CD4-positive, alpha-beta memory T cell (primary cell): ENCODE results near the gene CIDEB. TPM values are rescaled to one million over a fixed set of nuclear protein-coding genes. Genes with fewer than 3 reads are reported as not detected.
"Not testable (repeated sequence)": the region's sequence is repeated elsewhere in the genome, so short reads cannot be mapped to it uniquely, and the experiment has no call there.

ENCODE experiments used
- CTCF ChIA-PET: fragments of 350-600 bp; sonication (Branson Sonifier 250); formaldehyde crosslinking; loops from one replicate; lab custom pipeline; 2021; ENCODE audit warnings: inconsistent platforms; ENCODE audit not compliant: partially characterized antibody; lab: Charles Lee
- POLR2A ChIA-PET: fragments of 350-600 bp; sonication (Branson Sonifier 250); formaldehyde crosslinking; loops from one replicate; lab custom pipeline; 2021; ENCODE audit not compliant: partially characterized antibody; lab: Charles Lee
- DNase-seq, 5 donors: peaks; one replicate each; pipeline versions ENCODE4 v3.0.0 to v3.0.0-alpha.2; 2020 to 2022; ENCODE audit warnings: mixed read lengths in 1 of 5
- H3K27ac ChIP-seq: one replicate; pipeline ENCODE4 v1.7.0; 2013; ENCODE audit warnings: low read depth, low read length
- H3K27me3 ChIP-seq: 2 replicates; pipeline ENCODE4 v1.7.0; 2013; ENCODE audit warnings: mild to moderate bottlenecking, low read length, moderate library complexity; ENCODE audit not compliant: insufficient read depth
- H3K36me3 ChIP-seq: 2 replicates; pipeline ENCODE4 v1.7.0; 2013; ENCODE audit warnings: mild to moderate bottlenecking, low read length, moderate library complexity; ENCODE audit not compliant: insufficient read depth
- H3K4me1 ChIP-seq: 2 replicates; pipeline ENCODE4 v1.7.0; 2013; ENCODE audit warnings: mild to moderate bottlenecking, low read length, moderate library complexity; ENCODE audit not compliant: insufficient read depth
- H3K4me3 ChIP-seq, 2 donors: one replicate each; pipeline ENCODE4 v1.7.0; 2013; ENCODE audit warnings: low read length in 2 of 2, mild to moderate bottlenecking in 1 of 2
- H3K9me3 ChIP-seq, 2 donors: one replicate each; pipeline ENCODE4 v1.7.0; 2013; ENCODE audit warnings: low read length in 2 of 2, control low read depth in 1 of 2; ENCODE audit not compliant: control insufficient read depth in 1 of 2
- H3K27ac Mint-ChIP-seq, 7 donors: one replicate each; pipeline ENCODE4 v1.8.0; 2020 to 2021; ENCODE audit warnings: mixed read lengths in 7 of 7, mild to moderate bottlenecking in 6 of 7, inconsistent platforms in 3 of 7, moderate library complexity in 3 of 7
- H3K27me3 Mint-ChIP-seq, 2 donors: one replicate each; pipeline ENCODE4 v1.8.0; 2020 to 2021; ENCODE audit warnings: mixed read lengths in 2 of 2
- H3K36me3 Mint-ChIP-seq, 2 donors: one replicate each; pipeline ENCODE4 v1.8.0; 2020 to 2021; ENCODE audit warnings: mixed read lengths in 2 of 2, inconsistent platforms in 1 of 2, mild to moderate bottlenecking in 1 of 2
- H3K4me1 Mint-ChIP-seq, 4 donors: one replicate each; pipeline ENCODE4 v1.8.0; 2020 to 2021; ENCODE audit warnings: mixed read lengths in 4 of 4, mild to moderate bottlenecking in 1 of 4
- H3K4me3 Mint-ChIP-seq, 8 donors: one replicate each; pipeline ENCODE4 v1.8.0; 2020 to 2021; ENCODE audit warnings: mixed read lengths in 8 of 8, mild to moderate bottlenecking in 7 of 8, moderate library complexity in 6 of 8, inconsistent platforms in 3 of 8
- H3K9me3 Mint-ChIP-seq, 8 donors: one replicate each; pipeline ENCODE4 v1.8.0; 2020 to 2021; ENCODE audit warnings: mixed read lengths in 8 of 8, mild to moderate bottlenecking in 5 of 8, inconsistent platforms in 3 of 8, moderate library complexity in 1 of 8
- intact Hi-C: fragments of 100-400 bp; cut with micrococcal nuclease; formaldehyde crosslinking; loops from one replicate; pipeline ENCODE4 v1.15.1; 2023
- polyA plus RNA-seq, 2 donors: library from polyadenylated mRNA; unstranded; fragments of 300-500 nt; fragmentation: Illumina TruSeq; gene quantifications; one replicate each; pipeline ENCODE4 v1.2.3, GENCODE V29; 2021
- total RNA-seq, 2 experiments: library from RNA; stranded (reverse); gene quantifications; one replicate each; pipeline ENCODE4 v1.2.3, GENCODE V29; 2021

The CIDEB gene, protein sequence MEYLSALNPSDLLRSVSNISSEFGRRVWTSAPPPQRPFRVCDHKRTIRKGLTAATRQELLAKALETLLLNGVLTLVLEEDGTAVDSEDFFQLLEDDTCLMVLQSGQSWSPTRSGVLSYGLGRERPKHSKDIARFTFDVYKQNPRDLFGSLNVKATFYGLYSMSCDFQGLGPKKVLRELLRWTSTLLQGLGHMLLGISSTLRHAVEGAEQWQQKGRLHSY
- total RNA-seq, result 10 to 100 TPM; 22.3 to 26.0 TPM
- 10 to 100 TPM; 17.2 to 24.3 TPM for polyA plus RNA-seq

DNA sequence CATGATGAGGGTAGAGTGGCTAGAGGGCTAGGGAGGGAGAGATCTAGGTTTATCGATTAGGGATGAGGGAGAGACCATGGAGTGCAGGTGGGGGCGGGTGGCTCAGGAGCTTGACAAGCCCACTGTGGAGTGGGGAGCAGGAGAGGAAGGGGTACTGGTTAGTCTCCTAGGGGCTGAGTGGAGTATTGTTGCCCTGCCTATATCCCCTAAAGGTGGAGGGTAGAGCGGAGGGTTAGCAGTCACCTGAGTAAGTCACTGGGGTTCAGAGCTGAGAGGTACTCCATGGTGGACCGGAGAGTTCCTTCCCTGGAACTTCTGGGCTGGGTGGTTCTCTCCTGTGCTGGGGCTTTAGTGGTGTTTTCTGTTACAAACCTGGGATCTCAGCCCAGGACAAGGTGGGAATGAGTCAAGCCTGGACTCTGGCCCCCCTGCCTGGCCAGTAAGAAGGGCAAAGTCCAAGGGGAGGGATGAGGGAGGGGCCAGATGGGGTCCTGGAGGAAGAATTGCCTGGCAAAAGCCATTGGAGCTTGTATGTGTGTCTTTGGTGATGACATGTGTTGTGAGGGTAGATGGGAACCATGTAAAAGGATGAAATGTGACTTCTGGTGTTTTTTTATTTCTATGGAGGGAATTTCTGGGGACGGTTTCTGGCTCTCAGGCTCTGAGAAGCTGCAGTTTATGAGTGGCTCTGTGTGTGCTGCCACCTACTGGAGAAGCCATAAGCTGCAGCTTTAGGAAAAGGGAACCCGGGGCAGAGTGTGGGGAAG is at the start of gene CIDEB:
Gene CIDEB (minus strand): TSS at position 403 of the 767 bp plus-strand sequence. CDS start 119 bp downstream, at position 284.
- peak within 1 kb of the TSS; percentile 72 for H3K27ac ChIP-seq
- H3K4me3 Mint-ChIP-seq, result peak within 1 kb of the TSS in 7 of 8 donors; percentile 1 to 79 (median 35)
- H3K4me1 Mint-ChIP-seq, result peaks cover 29 to 70% (median 46%) of the 10 kb centered on the region in 4 donors

DNA sequence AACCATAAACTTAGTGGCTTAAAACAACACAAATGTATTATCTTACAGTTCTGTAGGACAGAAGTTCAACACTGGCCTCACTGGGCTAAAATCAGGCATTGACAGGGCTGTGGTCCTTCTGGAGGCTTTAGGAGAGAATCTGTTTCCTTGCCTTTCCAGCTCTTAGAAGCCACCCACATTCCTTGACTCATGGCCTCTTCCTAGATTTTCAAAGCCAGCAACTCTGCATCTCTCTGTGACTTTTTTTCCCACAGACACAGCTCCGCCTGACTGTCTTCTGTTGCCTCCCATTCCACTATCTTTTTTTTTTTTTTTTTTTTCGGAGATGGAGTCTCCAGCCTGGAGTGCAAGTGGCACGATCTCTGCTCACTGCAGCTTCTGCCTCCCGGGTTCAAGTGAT is 48.4 kb upstream of the CIDEB start:
- no peaks in the 10 kb centered on the region for H3K36me3 ChIP-seq
- ChIA-PET CTCF (interaction anchor here (1.0 kb wide), 1 partner anchor 75 kb away, joined by 3 read pairs; no protein-coding TSS in a partner anchor), POLR2A (no interaction called here)
- peaks cover 3 to 5% of the 10 kb centered on the region in 2 donors for H3K36me3 Mint-ChIP-seq
- H3K4me3 ChIP-seq, result no peak overlapping the region
- no peak overlapping the region for H3K27ac Mint-ChIP-seq
- no peak overlapping the region for H3K27ac ChIP-seq
- no peaks in the 10 kb centered on the region for H3K9me3 ChIP-seq
- intact Hi-C loops, result no loop called here
- H3K4me1 ChIP-seq, result no peaks in the 10 kb centered on the region
- no peak overlapping the region for H3K4me3 Mint-ChIP-seq
- H3K9me3 Mint-ChIP-seq, result peaks cover 0 to 15% (median 5%) of the 10 kb centered on the region in 8 donors
- no peak for DNase-seq
- no peaks in the 10 kb centered on the region for H3K4me1 Mint-ChIP-seq
- peaks cover 7% of the 10 kb centered on the region for H3K27me3 ChIP-seq
- peaks cover 23 to 30% of the 10 kb centered on the region in 2 donors for H3K27me3 Mint-ChIP-seq

More for the DNA sequence above, at the start of gene CIDEB:
- Mint-ChIP-seq H3K36me3 (peaks cover 42 to 53% of the 10 kb centered on the region in 2 donors), H3K27ac (peak within 1 kb of the TSS; percentile 52 to 96 (median 90)), H3K27me3 (no peaks in the 10 kb centered on the region), H3K9me3 (peaks cover 0 to 1% (median 0%) of the 10 kb centered on the region in 8 donors)
- Histone ChIP-seq H3K4me3 (no peak within 1 kb of the TSS), H3K9me3 (no peaks in the 10 kb centered on the region), H3K27me3 (no peaks in the 10 kb centered on the region), H3K4me1 (peaks cover 44% of the 10 kb centered on the region), H3K36me3 (peaks cover 50% of the 10 kb centered on the region)
- CTCF ChIA-PET, result interaction anchor here (0.6 to 18.5 kb wide), 42 partner anchors 9 to 301 kb away, joined by 3 to 556 read pairs (median 4); partner anchors contain the start of genes ADCY4, CBLN3, CHMP4A and DCAF11
- intact Hi-C loops, result loop anchor here (1.0 kb wide), 1 partner anchor 36 kb away; the partner anchor contains the start of gene RABGGTA
- DNase-seq, result peak; percentile 53 to 62 (median 58)
- POLR2A ChIA-PET, result interaction anchor here (0.8 to 8.5 kb wide), 21 partner anchors 8 to 193 kb away, joined by 3 to 108 read pairs (median 4); partner anchors contain the start of genes ADCY4, CBLN3, CHMP4A and DCAF11

DNA sequence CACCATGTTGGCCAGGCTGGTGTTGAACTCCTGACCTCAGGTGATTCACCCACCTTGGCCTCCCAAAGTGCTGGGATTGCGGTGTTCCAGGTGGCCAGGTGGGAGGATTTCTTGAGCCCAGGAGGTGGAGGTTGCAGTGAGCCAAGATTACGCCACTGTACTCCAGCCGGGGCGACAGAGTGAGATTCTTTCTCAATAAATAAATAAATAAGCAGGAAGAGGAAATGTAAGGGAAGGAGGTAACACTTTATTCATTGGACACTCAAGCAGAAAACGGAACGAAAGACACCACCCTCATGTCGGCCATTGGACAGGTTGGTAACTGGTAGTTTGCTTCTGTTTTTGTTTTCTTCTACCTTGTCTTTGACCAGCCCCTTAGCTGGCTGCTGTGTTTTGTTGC is 47.2 kb upstream of the CIDEB start:
- no peak overlapping the region for H3K27ac Mint-ChIP-seq
- no peaks in the 10 kb centered on the region for H3K4me1 Mint-ChIP-seq
- POLR2A ChIA-PET, result no interaction called here
- H3K4me3 Mint-ChIP-seq, result no peak overlapping the region
- peaks cover 29% of the 10 kb centered on the region in 2 donors for H3K27me3 Mint-ChIP-seq
- H3K27ac ChIP-seq, result no peak overlapping the region
- DNase-seq, result no peak
- peaks cover 8% of the 10 kb centered on the region for H3K27me3 ChIP-seq
- H3K9me3 Mint-ChIP-seq, result peaks cover 0 to 6% (median 2%) of the 10 kb centered on the region in 8 donors
- H3K4me3 ChIP-seq, result no peak overlapping the region
- intact Hi-C loops, result no loop called here
- H3K4me1 ChIP-seq, result no peaks in the 10 kb centered on the region
- CTCF ChIA-PET, result interaction anchor here (0.7 kb wide), 1 partner anchor 120 kb away, joined by 3 read pairs; no protein-coding TSS in a partner anchor
- no peaks in the 10 kb centered on the region for H3K9me3 ChIP-seq
- H3K36me3 Mint-ChIP-seq, result no peaks in the 10 kb centered on the region
- no peaks in the 10 kb centered on the region for H3K36me3 ChIP-seq

DNA sequence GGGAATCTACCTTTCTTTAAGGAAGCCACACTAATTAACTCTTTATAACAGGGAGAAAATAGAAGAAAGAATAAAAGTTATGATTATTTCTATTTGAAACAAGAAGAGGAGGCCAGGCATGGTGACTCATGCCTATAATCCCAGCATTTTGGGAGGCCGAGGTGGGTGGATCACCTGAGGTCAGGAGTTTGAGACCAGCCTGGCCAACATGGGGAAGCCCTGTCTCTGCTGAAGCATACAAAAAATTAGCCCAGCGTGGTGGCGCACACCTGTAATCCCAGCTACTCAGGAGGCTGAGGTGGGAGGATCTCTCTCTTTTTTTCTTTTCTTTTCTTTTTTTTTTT is 46.7 kb upstream of the CIDEB start:
- H3K9me3 Mint-ChIP-seq, POLR2A ChIA-PET: not testable (repeated sequence)

DNA sequence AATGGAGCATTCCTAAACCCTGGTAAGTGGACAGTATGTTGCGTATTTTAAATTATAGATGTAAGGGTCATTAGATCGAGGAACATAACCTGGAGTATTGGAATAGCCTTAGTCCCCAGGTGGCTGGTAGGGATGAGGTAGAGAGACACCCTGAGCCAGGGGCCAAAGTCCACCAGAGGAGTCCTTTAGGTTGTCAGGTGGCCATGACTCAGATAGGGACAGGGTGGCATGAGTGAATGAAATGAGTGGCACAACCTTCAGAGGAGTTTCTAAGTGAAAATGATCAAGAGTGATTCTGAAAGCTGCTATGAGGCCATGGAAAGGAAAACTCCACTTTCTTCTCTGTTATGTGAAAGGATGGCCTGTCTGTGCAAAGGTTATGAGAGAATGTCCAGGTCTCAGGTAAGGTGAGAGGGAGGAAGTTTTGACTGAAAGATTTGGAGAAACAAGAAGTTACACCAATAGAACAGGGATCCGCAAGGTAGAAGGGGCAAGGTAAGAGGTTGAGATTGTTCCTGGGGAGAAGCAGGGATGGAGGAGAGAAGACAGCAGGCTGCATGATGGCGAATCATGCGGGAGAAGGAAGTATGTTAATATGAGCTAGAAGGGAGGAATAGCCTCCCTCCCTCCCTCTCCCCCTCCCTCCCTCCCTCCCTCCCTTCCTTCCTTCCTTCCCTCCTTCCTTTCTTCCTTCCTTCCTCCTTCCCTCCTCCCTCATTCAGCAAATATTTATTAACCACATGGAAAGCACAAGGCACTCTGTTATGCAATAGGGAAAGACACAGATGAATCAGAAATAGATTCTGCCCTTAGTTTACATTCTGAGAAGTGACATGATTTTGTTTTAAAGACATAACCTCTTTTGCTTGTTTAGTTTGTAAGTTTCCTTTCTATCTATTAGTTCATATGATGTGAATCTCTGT is 46.0 kb upstream of the CIDEB start:
- H3K9me3 ChIP-seq, result no peaks in the 10 kb centered on the region
- intact Hi-C loops, result no loop called here
- CTCF ChIA-PET, result interaction anchor here (1.3 kb wide), 1 partner anchor 77 kb away, joined by 3 read pairs; no protein-coding TSS in a partner anchor
- Mint-ChIP-seq H3K36me3 (no peaks in the 10 kb centered on the region), H3K27me3 (peaks cover 34 to 36% of the 10 kb centered on the region in 2 donors), H3K4me1 (no peaks in the 10 kb centered on the region), H3K4me3 (no peak overlapping the region), H3K9me3 (no peaks in the 10 kb centered on the region), H3K27ac (no peak overlapping the region)
- H3K4me3 ChIP-seq, result no peak overlapping the region
- no peak for DNase-seq
- no peaks in the 10 kb centered on the region for H3K36me3 ChIP-seq
- H3K27ac ChIP-seq, result no peak overlapping the region
- POLR2A ChIA-PET, result interaction anchor here (0.6 kb wide), 1 partner anchor 76 kb away, joined by 3 read pairs; the partner anchor contains the start of genes CBLN3 and KHNYN
- no peaks in the 10 kb centered on the region for H3K4me1 ChIP-seq
- H3K27me3 ChIP-seq, result peaks cover 8% of the 10 kb centered on the region

More for the DNA sequence above, 46.7 kb upstream of the CIDEB start:
- CTCF ChIA-PET, result interaction anchor here (0.7 kb wide), 1 partner anchor 121 kb away, joined by 3 read pairs; no protein-coding TSS in a partner anchor
- H3K4me3 Mint-ChIP-seq, H3K4me1 Mint-ChIP-seq, H3K27ac Mint-ChIP-seq, H3K9me3 ChIP-seq, DNase-seq, H3K4me1 ChIP-seq, H3K4me3 ChIP-seq, H3K36me3 Mint-ChIP-seq, H3K27me3 ChIP-seq, H3K27ac ChIP-seq, intact Hi-C loops, H3K36me3 ChIP-seq: not testable (repeated sequence)
- H3K27me3 Mint-ChIP-seq, result peaks cover 33 to 34% of the 10 kb centered on the region in 2 donors

DNA sequence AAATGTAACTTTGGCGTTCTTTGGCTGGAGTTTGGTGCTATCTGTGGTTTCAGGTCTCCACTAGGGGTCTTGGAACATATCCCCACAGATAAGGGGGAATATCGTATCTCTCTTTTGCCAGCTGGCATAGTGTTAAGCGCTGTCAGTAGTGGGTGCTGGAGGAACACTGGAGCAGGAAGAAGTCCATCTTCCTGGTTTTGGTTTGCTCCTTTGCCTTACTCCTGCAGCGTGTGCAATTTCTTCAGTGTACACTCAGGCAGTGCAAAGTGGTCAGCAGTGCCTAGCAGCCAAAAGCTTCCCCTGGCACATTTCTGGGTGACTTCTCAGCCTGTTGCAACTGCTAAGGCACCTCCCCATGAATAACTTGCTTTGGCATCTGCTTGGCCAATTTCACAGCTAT is 43.7 kb upstream of the CIDEB start:
- Histone ChIP-seq H3K4me1 (no peaks in the 10 kb centered on the region), H3K9me3 (no peaks in the 10 kb centered on the region), H3K36me3 (no peaks in the 10 kb centered on the region), H3K27ac (no peak overlapping the region), H3K4me3 (no peak overlapping the region), H3K27me3 (peaks cover 3% of the 10 kb centered on the region)
- ChIA-PET POLR2A (no interaction called here), CTCF (interaction anchor here (1.7 kb wide), 1 partner anchor 18 kb away, joined by 6 read pairs; no protein-coding TSS in a partner anchor)
- intact Hi-C loops, result no loop called here
- no peaks in the 10 kb centered on the region for H3K4me1 Mint-ChIP-seq
- no peaks in the 10 kb centered on the region for H3K36me3 Mint-ChIP-seq
- no peak for DNase-seq
- no peak overlapping the region for H3K4me3 Mint-ChIP-seq
- no peaks in the 10 kb centered on the region for H3K9me3 Mint-ChIP-seq
- peaks cover 34 to 37% of the 10 kb centered on the region in 2 donors for H3K27me3 Mint-ChIP-seq
- no peak overlapping the region for H3K27ac Mint-ChIP-seq
